ENCODE results near the gene SORCS3.

DNA sequence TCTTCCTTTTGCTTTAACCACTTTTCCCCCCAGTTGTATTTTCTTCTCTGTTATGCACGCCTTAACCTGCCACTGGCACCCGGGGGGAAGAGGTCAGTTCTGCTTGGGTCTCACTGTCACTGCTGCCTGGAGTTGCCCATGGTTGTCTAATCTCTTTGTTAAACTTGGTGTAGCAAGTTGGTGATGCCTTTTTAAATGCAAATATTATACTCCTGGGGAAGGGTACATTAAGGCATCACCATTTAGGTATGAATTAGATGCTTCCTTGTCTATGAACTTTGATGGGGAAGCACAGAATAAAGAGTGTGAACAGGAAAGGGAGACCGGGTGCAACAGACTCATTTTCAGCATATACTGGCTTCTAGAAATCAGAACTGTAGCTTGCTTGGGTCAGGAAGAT, 9.1 kb upstream of the SORCS3 start:
- no peak for TF ChIP-seq CREM (CRISPR knock-in tag; IDR thresholded peaks at IDR 0.05)
- TF ChIP-seq, protein P1, sequence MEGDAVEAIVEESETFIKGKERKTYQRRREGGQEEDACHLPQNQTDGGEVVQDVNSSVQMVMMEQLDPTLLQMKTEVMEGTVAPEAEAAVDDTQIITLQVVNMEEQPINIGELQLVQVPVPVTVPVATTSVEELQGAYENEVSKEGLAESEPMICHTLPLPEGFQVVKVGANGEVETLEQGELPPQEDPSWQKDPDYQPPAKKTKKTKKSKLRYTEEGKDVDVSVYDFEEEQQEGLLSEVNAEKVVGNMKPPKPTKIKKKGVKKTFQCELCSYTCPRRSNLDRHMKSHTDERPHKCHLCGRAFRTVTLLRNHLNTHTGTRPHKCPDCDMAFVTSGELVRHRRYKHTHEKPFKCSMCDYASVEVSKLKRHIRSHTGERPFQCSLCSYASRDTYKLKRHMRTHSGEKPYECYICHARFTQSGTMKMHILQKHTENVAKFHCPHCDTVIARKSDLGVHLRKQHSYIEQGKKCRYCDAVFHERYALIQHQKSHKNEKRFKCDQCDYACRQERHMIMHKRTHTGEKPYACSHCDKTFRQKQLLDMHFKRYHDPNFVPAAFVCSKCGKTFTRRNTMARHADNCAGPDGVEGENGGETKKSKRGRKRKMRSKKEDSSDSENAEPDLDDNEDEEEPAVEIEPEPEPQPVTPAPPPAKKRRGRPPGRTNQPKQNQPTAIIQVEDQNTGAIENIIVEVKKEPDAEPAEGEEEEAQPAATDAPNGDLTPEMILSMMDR (IDR thresholded peaks at IDR 0.05) = no peak
- TF ChIP-seq KAT7 (CRISPR knock-in tag; IDR thresholded peaks at IDR 0.05; ENCODE audit: borderline replicate concordance) = no peak

All from WTC11 (cell line).